HepG2 (cell line): ENCODE measurements around the gene KIZ. TPM values are rescaled to one million over a fixed set of nuclear protein-coding genes. Genes with fewer than 3 reads are reported as not detected.
A peak's percentile ranks its signal among the peaks of the same experiment; 100 is the strongest.

ENCODE experiments used
- CCAR2 ChIP-seq: fragments of 200-400 bp; formaldehyde crosslinking; optimal IDR thresholded peaks from 2 replicates; pipeline ENCODE3; 2018; ENCODE audit warnings: low read depth, mild to moderate bottlenecking, low read length, moderate library complexity
- ETV5 ChIP-seq: IDR thresholded peaks from 2 replicates; pipeline ENCODE4 v1.6.1; 2018; ENCODE audit warnings: missing biosample characterization, missing genetic modification reagents, inconsistent platforms, borderline replicate concordance
- FOSL2 ChIP-seq: sonication (generic); formaldehyde crosslinking; IDR thresholded peaks from 2 replicates; pipeline ENCODE4 v1.4.0; 2020; ENCODE audit warnings: missing genetic modification reagents
- GABPA ChIP-seq, 2 experiments: IDR thresholded peaks; 2 replicates each; pipeline ENCODE4 v1.6.1; 2011 to 2016; ENCODE audit warnings: low read depth in 2 of 2, low read length in 1 of 2, missing biosample characterization in 1 of 2, missing genetic modification characterization in 1 of 2
- HDAC1 ChIP-seq: sonication (generic); formaldehyde crosslinking; IDR thresholded peaks from 2 replicates; pipeline ENCODE4 v1.5.1; 2020; ENCODE audit warnings: mild to moderate bottlenecking, missing genetic modification reagents
- HOXA3 ChIP-seq: sonication (generic); formaldehyde crosslinking; IDR thresholded peaks from 2 replicates; pipeline ENCODE4 v1.5.0; 2020; ENCODE audit warnings: missing genetic modification reagents
- KDM1A ChIP-seq: IDR thresholded peaks from 2 replicates; pipeline ENCODE4 v1.6.1; 2016; ENCODE audit warnings: missing compliant biosample characterization
- KDM3A ChIP-seq: IDR thresholded peaks from 2 replicates; pipeline ENCODE4 v1.6.1; 2018; ENCODE audit warnings: low read depth, missing compliant biosample characterization
- KLF6 ChIP-seq: IDR thresholded peaks from 2 replicates; pipeline ENCODE4 v1.8.0; 2016; ENCODE audit warnings: missing biosample characterization, missing genetic modification reagents
- NCOA2 ChIP-seq: sonication (generic); formaldehyde crosslinking; IDR thresholded peaks from 2 replicates; pipeline ENCODE4 v1.8.0; 2022; ENCODE audit warnings: inconsistent platforms
- NKX3-1 ChIP-seq: sonication (generic); formaldehyde crosslinking; IDR thresholded peaks from 2 replicates; pipeline ENCODE4 v1.5.0; 2020; ENCODE audit warnings: missing genetic modification reagents
- ONECUT2 ChIP-seq: sonication (generic); formaldehyde crosslinking; IDR thresholded peaks from 2 replicates; pipeline ENCODE4 v1.4.0; 2020; ENCODE audit warnings: missing genetic modification reagents
- PHF21A ChIP-seq: sonication (generic); formaldehyde crosslinking; IDR thresholded peaks from 2 replicates; pipeline ENCODE4 v1.5.0; 2020; ENCODE audit warnings: mild to moderate bottlenecking, missing genetic modification reagents
- POGZ ChIP-seq: sonication (generic); formaldehyde crosslinking; IDR thresholded peaks from 2 replicates; pipeline ENCODE4 v1.4.0; 2020; ENCODE audit warnings: mild to moderate bottlenecking, missing genetic modification reagents
- POLR2AphosphoS5 ChIP-seq: IDR thresholded peaks from 2 replicates; pipeline ENCODE4 v1.6.1; 2012; ENCODE audit warnings: low read depth, low read length
- RCOR2 ChIP-seq: IDR thresholded peaks from 2 replicates; pipeline ENCODE4 v1.6.1; 2016; ENCODE audit warnings: missing biosample characterization, missing genetic modification reagents
- RXRA ChIP-seq: sonication (generic); formaldehyde crosslinking; IDR thresholded peaks from 2 replicates; pipeline ENCODE4 v1.5.1; 2020; ENCODE audit warnings: missing genetic modification reagents
- RXRB ChIP-seq: IDR thresholded peaks from 2 replicates; pipeline ENCODE4 v1.6.1; 2016; ENCODE audit warnings: borderline replicate concordance, missing genetic modification reagents, missing compliant biosample characterization
- SAP130 ChIP-seq: IDR thresholded peaks from 2 replicates; pipeline ENCODE4 v1.6.1; 2016; ENCODE audit warnings: low read depth
- SOX13 ChIP-seq, 3 experiments: fragments of 450-650 bp in 1 of 3; sonication (generic) in 1 of 3; formaldehyde crosslinking in 1 of 3; IDR thresholded peaks in 2 of 3; conservative IDR thresholded peaks in 1 of 3; 2 replicates each; pipeline versions ENCODE4 v1.5.0 to v1.6.1; 2016 to 2020; ENCODE audit warnings: antibody characterized with exemption in 1 of 3, mild to moderate bottlenecking in 1 of 3, missing compliant biosample characterization in 1 of 3, missing genetic modification reagents in 1 of 3, moderate library complexity in 1 of 3
- SOX6 ChIP-seq, 2 experiments: fragments of 450-650 bp in 1 of 2; sonication (generic) in 1 of 2; formaldehyde crosslinking in 1 of 2; IDR thresholded peaks; 2 replicates each; pipeline versions ENCODE4 v1.4.0 to v1.6.1; 2017 to 2020; ENCODE audit warnings: antibody characterized with exemption in 1 of 2, mild to moderate bottlenecking in 1 of 2, missing genetic modification reagents in 1 of 2
- ZBTB7B ChIP-seq: sonication (generic); formaldehyde crosslinking; IDR thresholded peaks from 2 replicates; pipeline ENCODE4 v1.4.0; 2020; ENCODE audit warnings: missing genetic modification reagents
- ZNF124 ChIP-seq: sonication (generic); formaldehyde crosslinking; IDR thresholded peaks from 2 replicates; pipeline ENCODE4 v1.4.0; 2020; ENCODE audit warnings: missing genetic modification reagents
- ZSCAN31 ChIP-seq: sonication (generic); formaldehyde crosslinking; IDR thresholded peaks from 2 replicates; pipeline ENCODE4 v1.5.0; 2020; ENCODE audit warnings: low read depth, mild to moderate bottlenecking, missing genetic modification reagents
- polyA plus RNA-seq, 8 experiments: library from polyadenylated mRNA; depleted of rRNA in 3 of 8; stranded (reverse) in 7 of 8; unstranded in 1 of 8; fragments of >200 nt; fragmentation: Illumina TruSeq in 4 of 8; extraction: Trizol in 4 of 8; gene quantifications; 2 replicates each; pipeline versions ENCODE4 v1.2.1 to v1.2.3, GENCODE V29; 2011 to 2016; ENCODE audit warnings: low read depth in 4 of 8, missing spikeins in 1 of 8, mixed read lengths in 1 of 8; ENCODE audit not compliant: insufficient read depth in 1 of 8
- total RNA-seq, 5 experiments: library from RNA; depleted of rRNA; stranded (reverse); fragments of >200 nt; fragmentation: Illumina TruSeq; extraction: Trizol; gene quantifications; 2 replicates each; pipeline ENCODE4 v1.2.3, GENCODE V29; 2016; ENCODE audit warnings: low read depth in 1 of 5
- TF ChIP-seq, protein P1 (sequence below): sonication (generic); formaldehyde crosslinking; IDR thresholded peaks from 2 replicates; pipeline ENCODE4 v1.4.0; 2020; ENCODE audit warnings: missing genetic modification reagents
- TF ChIP-seq, protein P2 (sequence below): sonication (generic); formaldehyde crosslinking; IDR thresholded peaks from 2 replicates; pipeline ENCODE4 v1.4.0; 2020; ENCODE audit warnings: missing genetic modification reagents
- TF ChIP-seq, protein P3 (sequence below): IDR thresholded peaks from 2 replicates; pipeline ENCODE4 v1.6.1; 2016; ENCODE audit warnings: low read depth

KIZ gene
- total and polyA plus RNA-seq, 2 of the 13 experiments (the other 11 are each of a cell fraction or from before 2014, with no cell fraction given): 46.3 to 114 TPM

DNA sequence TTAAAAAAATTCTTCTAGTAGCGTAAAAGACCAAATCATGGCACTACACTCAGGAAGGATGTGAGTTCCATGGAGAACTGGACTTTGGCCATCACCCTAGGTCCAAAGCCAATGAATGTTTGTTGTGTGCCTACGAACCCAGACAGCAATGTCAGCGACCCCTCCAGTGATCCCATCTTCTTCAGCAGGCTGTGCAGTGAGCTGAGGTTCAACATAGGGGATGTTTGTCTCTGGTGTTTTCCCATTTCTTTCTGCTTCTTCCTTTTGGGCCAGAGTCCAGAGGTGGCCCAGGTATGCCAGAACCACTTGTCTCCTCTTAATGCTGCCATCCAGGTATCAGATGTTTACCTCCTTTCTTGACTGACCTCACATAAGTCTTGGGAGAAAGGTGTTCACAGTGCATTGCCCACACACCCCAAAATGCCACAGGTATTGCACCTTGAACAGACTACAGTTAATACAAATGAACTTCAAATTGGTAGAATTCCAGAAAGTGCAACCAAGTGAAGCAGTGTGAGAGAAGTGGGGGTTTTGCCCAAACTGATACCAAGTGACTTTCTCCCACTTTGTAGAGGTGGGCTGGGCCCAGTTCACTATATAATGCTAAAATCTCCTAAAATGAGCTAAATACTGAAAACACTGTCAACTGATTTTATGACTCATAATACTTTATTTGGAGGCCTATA lies 14.1 kb downstream of the KIZ start (continued):
- TF ChIP-seq ZBTB7B (CRISPR knock-in tag) (peak; percentile 92), HDAC1 (CRISPR knock-in tag) (peak; percentile 56; the same call in 1 of the 2 replicates), POLR2AphosphoS5 (no peak), KDM1A (peak; percentile 81), NKX3-1 (CRISPR knock-in tag) (no peak), SOX13 (IDR thresholded peaks at IDR 0.05) (no peak), SOX13 (CRISPR knock-in tag; conservative IDR thresholded peaks at IDR 0.05 in 1 of 2, IDR thresholded peaks at IDR 0.05 in 1 of 2) (peak in 1 of 2 experiments; percentile 66; a peak in 2 of 4 replicates), ETV5 (CRISPR knock-in tag) (peak; percentile 72; the same call in 1 of the 2 replicates), HOXA3 (CRISPR knock-in tag) (peak; percentile 77), NCOA2 (CRISPR knock-in tag) (0 out of 2 replicates have a peak, but pooled peaks have one; percentile 35), ZSCAN31 (CRISPR knock-in tag) (no peak), CCAR2 (peak; percentile 53), RCOR2 (CRISPR knock-in tag) (peak; percentile 88), SOX6 (IDR thresholded peaks at IDR 0.05) (no peak), SOX6 (CRISPR knock-in tag; IDR thresholded peaks at IDR 0.05) (peak; percentile 70), ONECUT2 (no peak), SAP130 (CRISPR knock-in tag) (peak; percentile 76; the same call in 1 of the 2 replicates), ZNF124 (CRISPR knock-in tag) (peak; percentile 49; the same call in 1 of the 2 replicates), RXRA (CRISPR knock-in tag) (peak; percentile 88; the same call in 1 of the 2 replicates), RXRB (peak; percentile 82), GABPA (IDR thresholded peaks at IDR 0.05; ENCODE audit: low read depth, low read length) (no peak), GABPA (CRISPR knock-in tag; IDR thresholded peaks at IDR 0.05; ENCODE audit: low read depth) (peak; percentile 30; the same call in 1 of the 2 replicates), POGZ (CRISPR knock-in tag) (peak; percentile 98), PHF21A (CRISPR knock-in tag) (peak; percentile 69), KDM3A (CRISPR knock-in tag) (peak; percentile 44; the same call in 1 of the 2 replicates), FOSL2 (CRISPR knock-in tag) (peak; percentile 41), KLF6 (CRISPR knock-in tag) (no peak)
- TF ChIP-seq, protein P1, sequence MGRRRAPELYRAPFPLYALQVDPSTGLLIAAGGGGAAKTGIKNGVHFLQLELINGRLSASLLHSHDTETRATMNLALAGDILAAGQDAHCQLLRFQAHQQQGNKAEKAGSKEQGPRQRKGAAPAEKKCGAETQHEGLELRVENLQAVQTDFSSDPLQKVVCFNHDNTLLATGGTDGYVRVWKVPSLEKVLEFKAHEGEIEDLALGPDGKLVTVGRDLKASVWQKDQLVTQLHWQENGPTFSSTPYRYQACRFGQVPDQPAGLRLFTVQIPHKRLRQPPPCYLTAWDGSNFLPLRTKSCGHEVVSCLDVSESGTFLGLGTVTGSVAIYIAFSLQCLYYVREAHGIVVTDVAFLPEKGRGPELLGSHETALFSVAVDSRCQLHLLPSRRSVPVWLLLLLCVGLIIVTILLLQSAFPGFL (CRISPR knock-in tag): no peak
- TF ChIP-seq, protein P2, sequence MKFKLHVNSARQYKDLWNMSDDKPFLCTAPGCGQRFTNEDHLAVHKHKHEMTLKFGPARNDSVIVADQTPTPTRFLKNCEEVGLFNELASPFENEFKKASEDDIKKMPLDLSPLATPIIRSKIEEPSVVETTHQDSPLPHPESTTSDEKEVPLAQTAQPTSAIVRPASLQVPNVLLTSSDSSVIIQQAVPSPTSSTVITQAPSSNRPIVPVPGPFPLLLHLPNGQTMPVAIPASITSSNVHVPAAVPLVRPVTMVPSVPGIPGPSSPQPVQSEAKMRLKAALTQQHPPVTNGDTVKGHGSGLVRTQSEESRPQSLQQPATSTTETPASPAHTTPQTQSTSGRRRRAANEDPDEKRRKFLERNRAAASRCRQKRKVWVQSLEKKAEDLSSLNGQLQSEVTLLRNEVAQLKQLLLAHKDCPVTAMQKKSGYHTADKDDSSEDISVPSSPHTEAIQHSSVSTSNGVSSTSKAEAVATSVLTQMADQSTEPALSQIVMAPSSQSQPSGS: 0 out of 2 replicates have a peak, but pooled peaks have one; percentile 42
- TF ChIP-seq, protein P3, sequence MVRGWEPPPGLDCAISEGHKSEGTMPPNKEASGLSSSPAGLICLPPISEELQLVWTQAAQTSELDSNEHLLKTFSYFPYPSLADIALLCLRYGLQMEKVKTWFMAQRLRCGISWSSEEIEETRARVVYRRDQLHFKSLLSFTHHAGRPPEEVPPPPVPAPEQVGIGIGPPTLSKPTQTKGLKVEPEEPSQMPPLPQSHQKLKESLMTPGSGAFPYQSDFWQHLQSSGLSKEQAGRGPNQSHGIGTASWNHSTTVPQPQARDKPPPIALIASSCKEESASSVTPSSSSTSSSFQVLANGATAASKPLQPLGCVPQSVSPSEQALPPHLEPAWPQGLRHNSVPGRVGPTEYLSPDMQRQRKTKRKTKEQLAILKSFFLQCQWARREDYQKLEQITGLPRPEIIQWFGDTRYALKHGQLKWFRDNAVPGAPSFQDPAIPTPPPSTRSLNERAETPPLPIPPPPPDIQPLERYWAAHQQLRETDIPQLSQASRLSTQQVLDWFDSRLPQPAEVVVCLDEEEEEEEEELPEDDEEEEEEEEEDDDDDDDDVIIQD (CRISPR knock-in tag): peak; percentile 100
